HEK293T (cell line): Measurements from ENCODE around the gene IFIT1.

ENCODE experiments used
- ELF4 ChIP-seq: fragments of 450-650 bp; IDR thresholded peaks from 2 replicates; pipeline ENCODE4 v1.6.1; 2017; ENCODE audit warnings: antibody characterized with exemption
- SUZ12 ChIP-seq: fragments of 450-650 bp; IDR thresholded peaks from 2 replicates; pipeline ENCODE4 v1.6.1; 2016; ENCODE audit warnings: mild to moderate bottlenecking
- ZNF384 ChIP-seq: fragments of 450-650 bp; IDR thresholded peaks from 2 replicates; pipeline ENCODE4 v1.6.1; 2016
- TF ChIP-seq, protein P1 (sequence below): fragments of 450-650 bp; IDR thresholded peaks from 2 replicates; pipeline ENCODE4 v1.6.1; 2016

DNA sequence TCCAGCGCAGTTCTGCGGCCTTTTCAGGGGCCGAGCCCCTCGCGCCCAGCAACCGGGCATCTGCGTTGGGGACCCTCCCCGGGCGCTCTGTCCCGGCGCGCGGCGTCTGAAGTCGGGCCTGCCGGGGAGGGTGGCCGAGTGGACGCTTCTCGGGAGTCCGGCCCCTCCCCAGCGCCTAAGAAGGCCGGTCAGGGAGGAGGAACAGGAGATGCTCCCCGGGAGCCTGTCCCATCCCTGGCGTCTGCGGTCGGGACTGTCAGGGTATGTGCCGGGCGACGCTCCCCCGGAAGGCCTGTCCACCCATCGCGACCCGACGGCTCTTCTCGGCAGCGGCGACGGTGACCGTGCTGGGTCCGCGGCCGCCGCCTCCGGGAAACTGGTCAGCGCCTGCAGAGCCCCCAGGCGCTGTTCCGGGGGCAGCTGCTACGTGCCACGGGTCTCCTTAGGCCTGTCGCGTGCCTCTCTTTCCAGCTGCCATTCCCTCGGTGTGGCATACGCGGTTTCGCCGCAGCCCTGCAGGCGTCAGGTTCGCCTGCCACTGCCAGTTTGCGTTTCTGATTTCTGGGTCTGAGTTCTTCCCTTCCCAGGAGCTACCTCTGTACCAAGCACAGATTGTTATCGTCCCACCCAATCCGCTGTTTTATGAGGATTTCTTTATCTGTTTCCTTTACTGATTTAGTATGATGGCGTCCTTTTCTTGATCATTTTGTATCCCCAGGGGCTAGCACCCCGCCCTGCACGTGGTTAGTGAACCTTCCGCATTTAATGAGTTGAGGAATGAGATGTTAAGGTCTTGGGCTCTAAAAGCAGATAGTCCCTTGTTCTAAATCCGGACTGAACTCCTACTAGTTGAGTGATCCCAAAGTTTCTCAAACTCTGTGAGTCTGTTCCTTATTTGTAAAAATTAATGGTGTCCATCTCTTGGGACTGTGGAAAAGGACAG, 22.7 kb downstream of the IFIT1 start:
- no peak for TF ChIP-seq SUZ12
- no peak for TF ChIP-seq ELF4
- TF ChIP-seq, protein P1, sequence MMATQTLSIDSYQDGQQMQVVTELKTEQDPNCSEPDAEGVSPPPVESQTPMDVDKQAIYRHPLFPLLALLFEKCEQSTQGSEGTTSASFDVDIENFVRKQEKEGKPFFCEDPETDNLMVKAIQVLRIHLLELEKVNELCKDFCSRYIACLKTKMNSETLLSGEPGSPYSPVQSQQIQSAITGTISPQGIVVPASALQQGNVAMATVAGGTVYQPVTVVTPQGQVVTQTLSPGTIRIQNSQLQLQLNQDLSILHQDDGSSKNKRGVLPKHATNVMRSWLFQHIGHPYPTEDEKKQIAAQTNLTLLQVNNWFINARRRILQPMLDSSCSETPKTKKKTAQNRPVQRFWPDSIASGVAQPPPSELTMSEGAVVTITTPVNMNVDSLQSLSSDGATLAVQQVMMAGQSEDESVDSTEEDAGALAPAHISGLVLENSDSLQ: no peak
- no peak for TF ChIP-seq ZNF384
